Measurements from ENCODE around the gene SLC39A10.

The SLC39A10 gene

DNA sequence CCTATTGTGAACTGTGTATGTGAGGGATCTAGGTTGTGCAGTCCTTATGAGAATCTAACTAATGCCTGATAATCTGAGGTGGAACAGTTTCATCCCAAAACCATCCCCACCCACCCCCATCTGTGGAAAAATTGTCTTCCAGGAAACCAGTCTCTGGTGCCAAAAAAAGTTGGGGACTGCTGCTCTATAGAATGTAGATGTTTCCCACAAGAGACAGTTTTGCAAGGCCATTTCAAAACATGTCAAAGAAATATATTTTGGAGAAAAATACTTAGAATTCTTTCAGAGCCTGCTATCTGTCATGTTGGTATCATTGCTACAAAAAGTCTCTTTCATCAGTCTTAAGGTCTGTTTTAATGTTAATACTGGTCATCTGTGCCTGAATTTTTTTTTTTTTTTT, 4.1 kb upstream of the SLC39A10 start:
- no peak overlapping the region for H3K4me3 ChIP-seq (ENCODE audit: low read depth, low read length)
- peak; percentile 31 for DNase-seq (ENCODE audit: low read depth)
- TF ChIP-seq, protein P1, sequence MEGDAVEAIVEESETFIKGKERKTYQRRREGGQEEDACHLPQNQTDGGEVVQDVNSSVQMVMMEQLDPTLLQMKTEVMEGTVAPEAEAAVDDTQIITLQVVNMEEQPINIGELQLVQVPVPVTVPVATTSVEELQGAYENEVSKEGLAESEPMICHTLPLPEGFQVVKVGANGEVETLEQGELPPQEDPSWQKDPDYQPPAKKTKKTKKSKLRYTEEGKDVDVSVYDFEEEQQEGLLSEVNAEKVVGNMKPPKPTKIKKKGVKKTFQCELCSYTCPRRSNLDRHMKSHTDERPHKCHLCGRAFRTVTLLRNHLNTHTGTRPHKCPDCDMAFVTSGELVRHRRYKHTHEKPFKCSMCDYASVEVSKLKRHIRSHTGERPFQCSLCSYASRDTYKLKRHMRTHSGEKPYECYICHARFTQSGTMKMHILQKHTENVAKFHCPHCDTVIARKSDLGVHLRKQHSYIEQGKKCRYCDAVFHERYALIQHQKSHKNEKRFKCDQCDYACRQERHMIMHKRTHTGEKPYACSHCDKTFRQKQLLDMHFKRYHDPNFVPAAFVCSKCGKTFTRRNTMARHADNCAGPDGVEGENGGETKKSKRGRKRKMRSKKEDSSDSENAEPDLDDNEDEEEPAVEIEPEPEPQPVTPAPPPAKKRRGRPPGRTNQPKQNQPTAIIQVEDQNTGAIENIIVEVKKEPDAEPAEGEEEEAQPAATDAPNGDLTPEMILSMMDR (conservative IDR thresholded peaks at IDR 0.05; ENCODE audit: low read depth, low read length) = no peak

DNA sequence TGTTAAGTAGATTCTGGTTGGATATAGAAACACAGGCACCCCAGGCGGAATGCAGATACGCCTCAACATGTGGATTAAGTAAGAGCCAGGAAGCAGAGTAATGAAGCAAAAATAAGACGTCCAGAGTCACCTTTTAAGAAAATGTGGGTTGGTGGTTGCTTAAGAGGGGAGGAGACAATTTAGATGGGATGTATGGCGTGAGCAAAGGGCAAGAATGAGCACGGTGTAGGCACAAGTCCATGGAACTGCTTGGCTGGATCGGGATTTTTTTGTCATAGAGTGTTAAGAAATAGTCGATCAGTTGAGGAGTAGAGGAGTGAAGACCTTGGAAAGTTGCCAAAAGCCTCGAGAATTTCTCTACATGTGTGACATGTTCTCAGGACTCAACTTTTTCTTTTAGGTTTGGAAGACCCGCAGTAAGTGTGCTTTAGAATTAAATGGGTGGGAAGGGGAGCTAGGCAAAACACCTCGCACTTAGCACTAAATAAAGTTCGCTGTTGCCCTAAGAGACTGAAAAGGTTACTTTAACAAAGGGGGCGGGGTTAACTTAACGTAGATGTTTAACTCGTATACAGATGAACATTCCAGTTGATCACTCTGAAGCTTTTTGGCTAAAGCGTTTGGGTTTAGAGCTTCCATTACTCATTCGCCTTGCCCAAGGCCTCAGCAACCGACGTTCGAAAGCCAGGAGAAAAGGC, 716 bp upstream of the SLC39A10 start:
- TF ChIP-seq, protein P1 (conservative IDR thresholded peaks at IDR 0.05; ENCODE audit: low read depth, low read length) = no peak
- peak overlapping the region; percentile 94 for H3K4me3 ChIP-seq (ENCODE audit: low read depth, low read length)
- peak; percentile 30 for DNase-seq (ENCODE audit: low read depth)

DNA sequence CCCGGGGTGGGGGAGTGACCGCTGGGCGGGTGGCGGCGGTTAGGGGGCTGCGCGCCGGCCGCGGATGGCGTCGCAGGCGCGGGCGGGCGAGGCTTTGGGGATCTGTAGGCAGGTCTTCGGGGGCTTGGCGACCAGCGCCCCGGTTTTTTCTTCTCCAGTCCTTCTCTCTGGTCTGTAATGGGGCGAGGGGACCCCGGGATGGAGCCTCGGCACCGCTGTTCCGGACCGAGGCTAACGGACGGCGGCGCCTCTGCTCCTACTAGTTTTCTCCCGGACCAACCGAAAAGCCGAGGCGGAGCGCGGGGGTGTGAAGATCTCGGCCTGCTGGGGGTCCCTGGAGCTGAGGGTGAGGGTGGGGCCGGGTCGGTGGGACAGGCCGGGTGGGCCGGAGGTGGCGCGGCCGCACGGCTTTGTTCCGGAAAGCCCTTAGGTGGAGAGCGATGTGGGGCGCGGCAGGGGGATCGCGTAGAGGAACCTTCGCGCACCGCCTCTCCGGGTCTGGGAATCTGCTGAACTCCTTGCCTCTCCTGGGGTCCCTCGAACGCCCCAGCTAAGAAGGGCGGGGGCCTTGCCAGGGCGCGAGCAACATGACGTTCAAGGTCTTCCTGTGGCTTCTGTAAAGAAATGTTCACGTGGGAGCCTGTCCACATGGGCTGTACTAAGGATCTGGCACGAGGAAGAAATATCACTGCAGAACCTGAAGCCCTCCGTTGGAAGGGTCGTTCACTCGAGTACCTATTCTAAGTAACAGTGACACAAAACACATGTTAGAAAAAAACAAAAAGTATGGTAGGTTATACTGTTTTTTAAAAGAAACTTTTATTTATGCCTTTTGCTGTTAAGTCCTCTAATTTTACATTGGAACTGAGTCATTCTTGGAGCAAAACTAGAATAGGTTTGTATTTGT, 861 bp downstream of the SLC39A10 start:
- TF ChIP-seq, protein P1 (conservative IDR thresholded peaks at IDR 0.05; ENCODE audit: low read depth, low read length) = no peak
- DNase-seq (ENCODE audit: low read depth) = peak; percentile 94
- H3K4me3 ChIP-seq (ENCODE audit: low read depth, low read length) = peak overlapping the region; percentile 94

DNA sequence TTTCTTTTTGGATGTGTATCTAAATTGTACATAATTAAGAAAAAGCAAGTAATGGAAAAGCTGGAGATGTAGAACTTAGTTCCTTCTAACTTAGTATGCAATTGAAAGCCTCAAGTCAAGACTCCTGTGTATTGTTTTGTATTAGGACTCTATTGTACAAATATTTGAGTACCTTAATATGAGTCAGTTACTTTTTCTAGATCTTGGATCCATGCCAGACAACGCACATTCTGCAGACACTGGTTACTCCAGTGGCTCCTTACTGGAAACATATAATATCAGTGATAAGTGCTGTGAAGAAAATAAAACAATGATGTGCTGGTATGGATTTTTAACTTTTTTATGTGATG, 1.5 kb downstream of the SLC39A10 start:
- H3K4me3 ChIP-seq (ENCODE audit: low read depth, low read length) = peak overlapping the region; percentile 94
- peak; percentile 90 for DNase-seq (ENCODE audit: low read depth)
- TF ChIP-seq, protein P1 (conservative IDR thresholded peaks at IDR 0.05; ENCODE audit: low read depth, low read length) = no peak

DNA sequence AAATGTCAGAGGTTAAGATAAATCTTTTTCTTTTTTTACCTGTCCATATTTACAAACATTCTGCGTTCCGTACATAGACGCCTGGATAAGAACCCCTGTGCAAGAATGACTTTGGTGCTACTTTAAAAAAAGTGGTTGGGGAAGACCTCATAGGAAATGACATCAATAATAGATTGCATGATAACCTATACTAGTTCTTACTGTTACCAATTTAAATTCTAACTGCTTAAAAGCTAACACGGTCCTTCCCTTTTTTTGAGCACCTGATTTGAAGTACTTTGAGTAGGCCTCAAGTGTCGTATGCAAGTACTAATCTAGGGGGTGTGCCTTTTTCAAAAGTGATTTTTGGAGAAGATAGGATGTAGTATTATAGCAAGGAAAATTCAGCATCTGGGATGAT, 2.1 kb downstream of the SLC39A10 start:
- no peak for DNase-seq (ENCODE audit: low read depth)
- H3K4me3 ChIP-seq (ENCODE audit: low read depth, low read length) = peak overlapping the region; percentile 94
- TF ChIP-seq, protein P1 (conservative IDR thresholded peaks at IDR 0.05; ENCODE audit: low read depth, low read length) = no peak

DNA sequence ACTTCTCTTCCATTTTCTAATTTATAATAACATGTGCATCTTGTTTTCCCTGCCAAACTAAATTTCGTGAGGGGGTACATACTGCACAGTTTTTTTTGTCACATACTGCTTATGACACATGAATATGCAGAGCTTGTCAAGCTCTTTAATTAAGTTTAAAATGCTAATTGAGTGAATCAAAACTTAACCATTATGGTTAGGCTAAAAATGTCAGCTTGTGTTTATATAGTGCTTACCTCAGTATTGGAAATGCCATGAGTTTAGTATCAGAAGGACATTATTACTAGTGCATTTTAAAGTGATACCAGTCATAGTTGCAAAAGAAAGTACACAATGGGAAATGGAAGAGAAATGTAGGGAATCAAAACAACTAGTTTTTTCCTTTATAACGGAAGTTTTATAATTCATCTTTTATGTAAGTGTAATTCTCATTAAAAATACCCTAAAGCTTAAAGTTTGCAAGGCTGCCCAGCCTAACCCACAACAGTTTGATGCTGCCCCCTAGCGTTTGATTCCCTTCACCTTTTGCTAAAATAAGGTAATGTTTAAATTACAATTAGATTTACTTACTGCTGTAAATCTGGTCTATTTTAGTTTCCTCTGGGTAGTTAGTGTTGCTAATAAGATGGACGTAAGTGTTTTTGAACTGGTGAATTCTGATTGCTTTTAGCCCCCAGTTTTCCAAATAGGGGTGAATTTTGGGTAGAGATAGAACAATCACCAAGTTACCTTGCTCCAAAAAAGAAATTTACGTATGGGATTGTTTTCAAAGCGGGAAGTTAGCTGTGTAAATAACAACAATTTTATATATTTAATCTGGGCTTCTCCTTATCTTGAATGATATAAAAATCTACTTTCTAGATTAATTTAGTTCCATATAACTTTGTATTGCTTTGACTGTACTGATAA, 3.2 kb downstream of the SLC39A10 start:
- peak; percentile 89 for DNase-seq (ENCODE audit: low read depth)
- H3K4me3 ChIP-seq (ENCODE audit: low read depth, low read length) = peak overlapping the region; percentile 94
- TF ChIP-seq, protein P1 (conservative IDR thresholded peaks at IDR 0.05; ENCODE audit: low read depth, low read length) = peak; percentile 90
